OCI-LY1 (cell line): ENCODE results near the gene PAMR1.

Experiments used
- H2AFZ ChIP-seq: fragments of 200-600 bp; sonication (generic), shearing (Covaris generic); 2 replicates; pipeline ENCODE4 v1.6.0; 2014; ENCODE audit warnings: antibody characterized with exemption, mild to moderate bottlenecking, low read length
- H3F3A ChIP-seq: fragments of 200-600 bp; sonication (generic), shearing (Covaris generic); 2 replicates; pipeline ENCODE4 v1.6.0; 2014; ENCODE audit warnings: mild to moderate bottlenecking, antibody characterized with exemption, low read length, moderate library complexity; ENCODE audit not compliant: insufficient read depth
- H3K27ac ChIP-seq: fragments of 200-600 bp; sonication (generic); 2 replicates; pipeline ENCODE4 v1.5.1; 2014; ENCODE audit warnings: low read length, mixed run types, mild to moderate bottlenecking, low read depth; ENCODE audit not compliant: poor library complexity, severe bottlenecking
- H3K27me3 ChIP-seq: fragments of 200-600 bp; sonication (generic); 2 replicates; pipeline ENCODE4 v1.6.0; 2014; ENCODE audit warnings: antibody characterized with exemption, mild to moderate bottlenecking, low read length, moderate library complexity; ENCODE audit not compliant: insufficient read depth
- H3K36me3 ChIP-seq: fragments of 200-600 bp; sonication (generic); 2 replicates; pipeline ENCODE4 v1.6.1; 2014; ENCODE audit warnings: mild to moderate bottlenecking, antibody characterized with exemption, low read length, moderate library complexity, mixed read lengths; ENCODE audit not compliant: insufficient read depth
- H3K4me1 ChIP-seq: fragments of 200-600 bp; sonication (generic); 2 replicates; pipeline ENCODE4 v1.5.1; 2014; ENCODE audit warnings: mild to moderate bottlenecking, low read length, moderate library complexity; ENCODE audit not compliant: insufficient read depth, severe bottlenecking
- H3K4me2 ChIP-seq: fragments of 200-600 bp; sonication (generic), shearing (Covaris generic); 2 replicates; pipeline ENCODE4 v1.6.1; 2014; ENCODE audit warnings: low read length
- H3K4me3 ChIP-seq: fragments of 200-600 bp; sonication (generic); 2 replicates; pipeline ENCODE4 v1.5.1; 2014; ENCODE audit warnings: low read length, low read depth, mild to moderate bottlenecking, mixed read lengths; ENCODE audit not compliant: poor library complexity, severe bottlenecking
- H3K79me2 ChIP-seq: fragments of 200-600 bp; shearing (Covaris generic); 2 replicates; pipeline ENCODE4 v1.6.1; 2016; ENCODE audit warnings: mixed run types, low read length, mixed read lengths; ENCODE audit not compliant: insufficient read depth
- H3K9ac ChIP-seq: fragments of 200-600 bp; sonication (generic), shearing (Covaris generic); 2 replicates; pipeline ENCODE4 v1.6.1; 2014; ENCODE audit warnings: mild to moderate bottlenecking, low read length, mixed read lengths
- H3K9me2 ChIP-seq: fragments of 200-600 bp; sonication (generic), shearing (Covaris generic); 2 replicates; pipeline ENCODE4 v1.6.1; 2014; ENCODE audit warnings: low read depth, mild to moderate bottlenecking, low read length, mixed read lengths
- H3K9me3 ChIP-seq: fragments of 200-600 bp; shearing (Covaris generic); 2 replicates; pipeline ENCODE4 v1.6.1; 2014; ENCODE audit warnings: low read length, mixed read lengths
- H4K20me1 ChIP-seq: fragments of 200-600 bp; sonication (generic), shearing (Covaris generic); 2 replicates; pipeline ENCODE4 v1.6.0; 2016; ENCODE audit warnings: mild to moderate bottlenecking, low read length; ENCODE audit not compliant: insufficient read depth
- EZH2 ChIP-seq: fragments of 200-600 bp; sonication (generic), shearing (Covaris generic); IDR thresholded peaks from 2 replicates; pipeline ENCODE4 v1.8.0; 2017; ENCODE audit warnings: borderline replicate concordance, mixed run types, mild to moderate bottlenecking, antibody characterized with exemption, low read length, moderate library complexity, mixed read lengths
- TF ChIP-seq, protein P1 (sequence below): fragments of 200-600 bp; sonication (generic), shearing (Covaris generic); IDR thresholded peaks from 2 replicates; pipeline ENCODE4 v1.5.1; 2017; ENCODE audit warnings: mild to moderate bottlenecking, antibody characterized with exemption, low read length, moderate library complexity, mixed read lengths

Gene PAMR1

DNA sequence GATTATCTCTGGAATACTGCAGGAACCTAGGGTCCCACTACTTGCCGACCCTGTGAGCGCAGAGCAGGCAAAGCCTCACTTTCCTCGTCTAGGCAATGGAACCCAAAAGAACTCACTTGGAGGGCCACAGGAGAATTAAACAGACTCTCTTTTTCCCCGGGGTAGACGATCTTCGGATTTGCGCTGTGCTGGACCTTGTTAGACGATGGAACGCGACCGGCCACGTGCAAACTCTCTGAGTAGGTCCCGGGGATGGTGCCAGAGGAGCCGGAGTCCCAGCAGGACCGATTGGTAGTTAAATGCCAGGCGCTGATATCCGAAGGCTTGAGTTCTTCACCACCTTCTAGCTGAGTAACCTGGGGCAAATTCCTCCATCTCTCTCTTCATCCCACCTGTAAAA lies 105.0 kb downstream of the PAMR1 start:
- H3F3A ChIP-seq = no peaks in the 10 kb centered on the region
- H3K79me2 ChIP-seq = no peaks in the 10 kb centered on the region
- no peaks in the 10 kb centered on the region for H3K27me3 ChIP-seq
- no peaks in the 10 kb centered on the region for H3K9me2 ChIP-seq
- TF ChIP-seq, protein P1, sequence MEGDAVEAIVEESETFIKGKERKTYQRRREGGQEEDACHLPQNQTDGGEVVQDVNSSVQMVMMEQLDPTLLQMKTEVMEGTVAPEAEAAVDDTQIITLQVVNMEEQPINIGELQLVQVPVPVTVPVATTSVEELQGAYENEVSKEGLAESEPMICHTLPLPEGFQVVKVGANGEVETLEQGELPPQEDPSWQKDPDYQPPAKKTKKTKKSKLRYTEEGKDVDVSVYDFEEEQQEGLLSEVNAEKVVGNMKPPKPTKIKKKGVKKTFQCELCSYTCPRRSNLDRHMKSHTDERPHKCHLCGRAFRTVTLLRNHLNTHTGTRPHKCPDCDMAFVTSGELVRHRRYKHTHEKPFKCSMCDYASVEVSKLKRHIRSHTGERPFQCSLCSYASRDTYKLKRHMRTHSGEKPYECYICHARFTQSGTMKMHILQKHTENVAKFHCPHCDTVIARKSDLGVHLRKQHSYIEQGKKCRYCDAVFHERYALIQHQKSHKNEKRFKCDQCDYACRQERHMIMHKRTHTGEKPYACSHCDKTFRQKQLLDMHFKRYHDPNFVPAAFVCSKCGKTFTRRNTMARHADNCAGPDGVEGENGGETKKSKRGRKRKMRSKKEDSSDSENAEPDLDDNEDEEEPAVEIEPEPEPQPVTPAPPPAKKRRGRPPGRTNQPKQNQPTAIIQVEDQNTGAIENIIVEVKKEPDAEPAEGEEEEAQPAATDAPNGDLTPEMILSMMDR = no peak
- no peak for TF ChIP-seq EZH2
- no peak overlapping the region for H2AFZ ChIP-seq
- H3K27ac ChIP-seq = no peak overlapping the region
- H3K9ac ChIP-seq = no peak overlapping the region
- no peaks in the 10 kb centered on the region for H4K20me1 ChIP-seq
- no peaks in the 10 kb centered on the region for H3K36me3 ChIP-seq
- no peak overlapping the region for H3K4me3 ChIP-seq
- H3K4me1 ChIP-seq = no peaks in the 10 kb centered on the region
- no peak overlapping the region for H3K4me2 ChIP-seq
- no peaks in the 10 kb centered on the region for H3K9me3 ChIP-seq

DNA sequence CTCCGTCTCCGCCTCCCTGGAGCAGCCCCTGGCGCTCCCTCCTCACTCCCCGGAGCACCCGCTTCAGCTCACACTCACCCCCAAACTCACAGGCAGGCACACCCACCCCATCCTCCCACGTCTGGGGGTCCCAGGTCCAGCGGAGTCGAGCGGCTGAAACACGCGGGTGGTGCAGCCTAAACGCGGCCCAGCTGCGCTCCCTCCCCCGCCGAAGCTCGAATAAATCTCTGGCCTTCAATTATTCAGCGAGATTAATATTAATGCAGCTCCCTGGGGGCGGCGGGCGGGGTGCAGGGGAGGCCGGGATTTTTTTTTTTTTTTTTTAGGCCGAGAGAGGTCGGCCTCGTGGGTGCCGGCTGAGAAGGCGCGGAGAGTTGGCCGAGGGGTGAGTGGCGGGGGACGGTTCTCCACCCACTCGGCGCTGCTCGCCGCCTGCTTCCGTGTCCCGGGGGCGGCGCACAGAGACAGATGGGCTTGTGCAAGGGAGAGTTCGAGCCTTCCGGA lies 105.5 kb downstream of the PAMR1 start:
- Histone ChIP-seq H3K9ac (no peak overlapping the region), H3K4me2 (no peak overlapping the region)
- TF ChIP-seq EZH2 = no peak
- TF ChIP-seq, protein P1 = no peak

GRCh38 chr11:35419184-35419829 lies 106.1 kb downstream of the PAMR1 start, which contains the start of gene SLC1A2:
Gene SLC1A2 (minus strand): TSS chr11:35419558. CDS start chr11:35418966, 592 bp downstream.
- Histone ChIP-seq H3K9me3 (no peaks in the 10 kb centered on the region), H3K79me2 (no peaks in the 10 kb centered on the region), H3F3A (no peaks in the 10 kb centered on the region), H2AFZ (no peak within 1 kb of the TSS), H4K20me1 (no peaks in the 10 kb centered on the region), H3K4me3 (no peak within 1 kb of the TSS), H3K9ac (no peak within 1 kb of the TSS), H3K4me1 (no peaks in the 10 kb centered on the region), H3K27me3 (no peaks in the 10 kb centered on the region), H3K9me2 (no peaks in the 10 kb centered on the region), H3K27ac (no peak within 1 kb of the TSS), H3K4me2 (no peak within 1 kb of the TSS), H3K36me3 (no peaks in the 10 kb centered on the region)
- TF ChIP-seq, protein P1 = no peak
- no peak for TF ChIP-seq EZH2

More for the DNA sequence above, 105.5 kb downstream of the PAMR1 start:
- no peak overlapping the region for H3K27ac ChIP-seq
- no peaks in the 10 kb centered on the region for H3K27me3 ChIP-seq
- no peaks in the 10 kb centered on the region for H3F3A ChIP-seq
- no peak overlapping the region for H3K4me3 ChIP-seq
- H4K20me1 ChIP-seq = no peaks in the 10 kb centered on the region
- H3K36me3 ChIP-seq = no peaks in the 10 kb centered on the region
- H2AFZ ChIP-seq = no peak overlapping the region
- no peaks in the 10 kb centered on the region for H3K9me3 ChIP-seq
- no peaks in the 10 kb centered on the region for H3K4me1 ChIP-seq
- no peaks in the 10 kb centered on the region for H3K9me2 ChIP-seq
- no peaks in the 10 kb centered on the region for H3K79me2 ChIP-seq
